ENCODE measurements around the gene NAALADL1. TPM values are rescaled to one million over a fixed set of nuclear protein-coding genes. Genes with fewer than 3 reads are reported as not detected.

The NAALADL1 gene, protein sequence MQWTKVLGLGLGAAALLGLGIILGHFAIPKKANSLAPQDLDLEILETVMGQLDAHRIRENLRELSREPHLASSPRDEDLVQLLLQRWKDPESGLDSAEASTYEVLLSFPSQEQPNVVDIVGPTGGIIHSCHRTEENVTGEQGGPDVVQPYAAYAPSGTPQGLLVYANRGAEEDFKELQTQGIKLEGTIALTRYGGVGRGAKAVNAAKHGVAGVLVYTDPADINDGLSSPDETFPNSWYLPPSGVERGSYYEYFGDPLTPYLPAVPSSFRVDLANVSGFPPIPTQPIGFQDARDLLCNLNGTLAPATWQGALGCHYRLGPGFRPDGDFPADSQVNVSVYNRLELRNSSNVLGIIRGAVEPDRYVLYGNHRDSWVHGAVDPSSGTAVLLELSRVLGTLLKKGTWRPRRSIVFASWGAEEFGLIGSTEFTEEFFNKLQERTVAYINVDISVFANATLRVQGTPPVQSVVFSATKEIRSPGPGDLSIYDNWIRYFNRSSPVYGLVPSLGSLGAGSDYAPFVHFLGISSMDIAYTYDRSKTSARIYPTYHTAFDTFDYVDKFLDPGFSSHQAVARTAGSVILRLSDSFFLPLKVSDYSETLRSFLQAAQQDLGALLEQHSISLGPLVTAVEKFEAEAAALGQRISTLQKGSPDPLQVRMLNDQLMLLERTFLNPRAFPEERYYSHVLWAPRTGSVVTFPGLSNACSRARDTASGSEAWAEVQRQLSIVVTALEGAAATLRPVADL
- total RNA-seq: 10.7 and 15.9 TPM in 2 replicates

DNA sequence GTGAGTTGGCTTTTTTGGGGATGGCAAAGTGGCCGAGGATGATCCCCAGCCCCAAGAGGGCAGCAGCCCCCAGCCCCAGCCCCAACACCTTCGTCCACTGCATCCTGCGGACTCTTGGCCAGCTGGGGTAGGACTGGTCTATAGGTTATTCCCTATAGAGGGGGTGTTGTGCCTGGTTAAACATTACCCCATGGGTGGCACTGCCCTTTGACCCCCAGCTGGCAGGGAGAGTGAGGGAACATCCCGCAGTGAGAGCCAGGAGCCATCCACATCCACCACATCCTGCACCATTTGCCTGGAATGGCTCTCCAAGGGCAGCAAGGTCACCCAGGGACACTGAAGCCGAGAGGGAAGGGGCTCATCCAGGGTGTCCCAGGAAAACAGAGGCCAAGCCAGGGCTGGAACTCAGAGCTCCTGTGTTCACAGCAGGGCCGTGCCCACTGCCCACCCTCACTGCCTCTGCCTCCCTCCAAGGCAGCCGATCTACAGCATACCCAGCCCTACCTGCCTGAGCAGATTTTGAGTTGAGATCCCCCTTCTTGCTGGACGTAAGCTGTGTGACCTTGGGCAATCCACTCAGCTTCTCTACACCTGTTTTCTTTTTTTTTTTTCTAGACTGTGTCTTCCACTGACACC, at the start of gene NAALADL1:
NAALADL1 (minus strand) TSS at position 135 of the 636 bp plus-strand sequence; CDS start at position 103, 32 bp downstream.
- no peak for DNase-seq (ENCODE audit: low read depth, low spot score)

DNA sequence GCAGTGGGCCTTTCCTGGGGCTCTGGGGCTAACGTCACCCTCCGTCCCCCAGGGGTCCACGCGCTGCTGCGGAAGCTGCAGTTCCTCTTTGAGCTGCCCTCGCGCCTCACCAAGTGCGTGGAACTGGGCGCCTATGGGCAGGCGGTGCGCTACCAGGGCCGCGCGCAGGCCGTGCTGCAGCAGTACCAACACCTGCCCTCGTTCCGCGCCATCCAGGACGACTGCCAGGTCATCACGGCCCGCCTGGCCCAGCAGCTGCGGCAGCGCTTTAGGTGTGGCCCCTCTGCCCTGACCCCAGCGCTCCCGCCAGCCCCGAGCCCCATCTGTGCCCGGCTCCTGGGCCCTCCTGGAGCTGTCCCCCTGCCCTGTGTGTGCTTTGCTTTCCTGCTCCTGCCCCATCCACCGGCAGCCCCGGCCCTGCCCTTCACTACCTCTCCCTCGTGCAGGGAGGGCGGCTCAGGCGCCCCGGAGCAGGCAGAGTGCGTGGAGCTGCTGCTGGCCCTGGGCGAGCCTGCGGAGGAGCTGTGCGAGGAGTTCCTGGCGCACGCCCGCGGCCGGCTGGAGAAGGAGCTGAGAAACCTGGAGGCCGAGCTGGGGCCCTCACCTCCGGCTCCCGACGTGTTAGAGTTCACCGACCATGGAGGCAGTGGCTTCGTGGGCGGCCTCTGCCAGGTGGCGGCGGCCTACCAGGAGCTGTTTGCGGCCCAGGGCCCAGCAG, 49.6 kb upstream of the NAALADL1 start:
- DNase-seq (ENCODE audit: low read depth, low spot score): no peak

DNA sequence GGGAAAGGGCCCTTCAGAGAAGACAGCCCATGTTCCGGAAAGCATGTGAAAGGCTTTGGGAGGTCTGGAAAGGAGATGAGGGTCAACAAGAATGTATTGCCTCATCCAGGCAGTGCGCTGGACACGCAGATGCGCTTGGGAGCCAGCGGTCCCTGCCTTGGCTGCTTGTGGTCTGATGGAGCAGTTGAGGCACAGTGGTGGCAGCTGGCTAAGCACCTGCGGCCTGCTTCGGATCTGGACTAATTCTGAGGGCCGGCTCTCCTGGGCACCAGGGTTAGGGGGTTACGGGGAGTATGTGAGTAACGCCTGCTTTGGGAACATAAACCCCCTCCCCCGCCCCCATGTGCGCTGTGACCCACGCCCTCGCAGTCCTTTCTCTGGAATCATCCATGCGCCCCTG, 48.7 kb upstream of the NAALADL1 start:
- no peak for DNase-seq (ENCODE audit: low read depth, low spot score)

DNA sequence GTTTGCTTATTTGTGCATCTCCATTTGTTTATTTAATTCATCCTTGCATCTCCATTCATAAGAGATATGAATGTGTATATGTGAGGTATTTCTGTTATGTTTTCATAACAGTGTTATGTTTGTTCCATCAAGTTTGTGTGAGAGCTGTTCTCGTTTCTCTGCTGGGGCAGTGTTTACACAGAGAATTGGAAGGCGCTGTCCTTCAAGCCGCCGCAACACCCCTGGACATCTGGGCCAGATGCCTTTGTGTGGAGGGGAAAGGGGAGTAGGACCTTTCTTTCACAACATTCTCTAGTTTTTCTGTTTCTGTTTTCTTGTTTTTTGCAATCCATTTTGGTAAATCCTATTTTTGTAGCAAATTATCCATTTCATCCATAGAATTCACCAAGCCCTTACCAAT, 46.3 kb upstream of the NAALADL1 start:
- DNase-seq (ENCODE audit: low read depth, low spot score): no peak

DNA sequence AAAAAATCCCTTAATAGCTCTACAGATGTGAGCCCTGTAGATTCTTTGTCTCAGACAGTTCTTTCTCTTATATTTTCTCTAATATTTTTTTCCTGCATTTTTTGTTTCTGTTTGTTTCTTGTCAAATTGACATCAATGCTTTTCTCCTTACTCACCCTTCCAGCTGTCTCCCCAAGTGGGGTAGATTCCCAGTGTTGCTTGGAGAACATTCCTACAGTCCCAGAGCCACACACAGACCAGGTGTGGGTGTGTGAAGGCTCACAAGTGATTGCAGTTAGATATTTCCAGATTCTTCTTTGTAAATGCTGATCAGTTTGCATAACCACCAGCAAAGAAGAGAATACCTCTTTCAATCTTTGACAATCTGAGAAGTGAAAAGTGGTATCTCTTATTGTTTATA, 45.1 kb upstream of the NAALADL1 start:
- no peak for DNase-seq (ENCODE audit: low read depth, low spot score)

DNA sequence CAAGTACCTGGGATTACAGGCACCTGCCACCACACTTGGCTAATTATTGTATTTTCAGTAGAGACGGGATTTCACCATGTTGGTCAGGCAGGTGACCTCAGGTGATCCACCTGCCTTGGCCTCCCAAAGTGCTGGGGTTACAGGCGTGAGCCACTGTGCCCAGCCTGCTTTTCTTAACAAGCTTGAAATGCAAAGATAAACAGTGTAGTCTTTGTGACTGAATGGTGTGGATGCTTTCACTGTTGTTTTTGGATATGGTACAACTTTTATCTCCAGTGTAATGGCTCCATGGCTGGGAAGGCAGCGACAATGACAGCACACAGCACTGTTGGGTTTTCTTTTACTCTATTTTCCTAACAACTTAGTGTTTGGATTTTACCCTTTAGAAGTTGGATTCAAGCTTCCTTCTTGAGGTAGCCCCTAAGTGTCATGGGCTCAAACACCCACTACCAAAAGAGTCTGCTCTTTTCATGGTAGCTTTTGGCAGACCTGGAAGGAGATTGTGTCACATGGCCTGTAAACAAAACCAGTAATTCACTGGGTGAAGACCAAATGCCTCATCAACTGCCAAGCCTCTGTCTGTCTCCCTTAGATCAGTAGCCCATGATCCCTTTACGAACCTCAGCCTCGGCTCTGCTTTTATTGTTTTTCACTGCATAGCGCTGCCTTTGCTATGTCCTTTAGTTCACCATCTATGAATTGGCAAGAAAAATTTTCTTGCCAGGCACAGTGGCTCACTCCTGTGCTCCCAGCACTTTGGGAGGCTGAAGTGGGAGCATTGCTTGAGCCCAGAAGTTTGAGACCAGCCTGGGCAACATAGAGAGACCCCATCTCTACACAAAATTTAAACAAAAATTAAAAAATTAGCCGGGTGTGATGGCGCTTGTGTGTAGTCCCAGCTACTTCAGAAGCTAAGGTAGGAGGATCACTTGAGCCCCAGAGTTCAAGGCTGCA, 44.1 kb upstream of the NAALADL1 start:
- no peak for DNase-seq (ENCODE audit: low read depth, low spot score)

DNA sequence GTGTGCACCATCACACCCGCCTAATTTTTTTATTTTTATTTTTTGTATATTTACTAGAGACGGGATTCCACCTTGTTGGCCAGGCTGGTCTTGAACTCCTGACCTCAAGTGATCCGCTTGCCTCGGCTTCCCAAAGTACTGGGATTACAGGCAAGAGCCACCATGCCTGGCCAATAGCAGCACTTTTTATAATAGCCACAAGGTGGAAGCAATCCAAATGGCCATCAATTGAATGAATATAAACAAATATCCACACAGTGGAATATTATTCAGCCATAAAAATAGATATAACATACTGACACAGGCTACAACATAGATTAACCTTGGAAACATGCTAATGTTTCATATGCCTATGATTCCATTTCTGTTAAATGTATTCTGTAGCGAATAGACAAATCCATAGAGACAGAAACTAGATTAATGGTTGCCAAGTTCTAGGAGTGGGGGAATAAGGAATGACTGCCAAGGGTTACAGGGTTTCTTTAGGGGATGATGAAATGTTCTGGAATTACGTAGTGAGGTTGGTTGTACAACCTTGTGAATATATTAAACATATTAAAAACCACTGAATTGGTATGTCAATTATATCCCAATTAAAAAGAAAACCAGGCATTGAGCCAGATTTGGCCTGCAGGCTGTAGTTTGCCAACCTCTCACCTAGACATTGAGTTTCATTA, 42.5 kb upstream of the NAALADL1 start:
- DNase-seq (ENCODE audit: low read depth, low spot score): no peak

DNA sequence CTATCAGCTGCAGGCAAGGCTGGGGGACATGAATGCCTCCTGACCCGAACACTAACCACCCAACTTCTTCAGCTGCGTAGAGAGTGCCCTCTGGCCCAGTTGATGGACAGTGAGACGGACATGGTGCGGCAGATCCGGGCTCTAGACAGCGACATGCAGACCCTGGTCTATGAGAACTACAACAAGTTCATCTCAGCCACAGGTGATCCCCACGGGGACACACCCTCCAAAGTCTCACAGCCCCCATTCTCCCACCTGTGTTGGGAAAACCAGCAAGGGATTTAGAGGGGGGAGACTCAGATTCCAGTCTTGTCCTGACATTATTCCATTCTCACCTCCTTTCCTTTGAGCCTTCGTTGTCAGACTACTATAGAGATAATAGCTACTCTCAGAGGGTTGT, 38.6 kb upstream of the NAALADL1 start:
- no peak for DNase-seq (ENCODE audit: low read depth, low spot score)

DNA sequence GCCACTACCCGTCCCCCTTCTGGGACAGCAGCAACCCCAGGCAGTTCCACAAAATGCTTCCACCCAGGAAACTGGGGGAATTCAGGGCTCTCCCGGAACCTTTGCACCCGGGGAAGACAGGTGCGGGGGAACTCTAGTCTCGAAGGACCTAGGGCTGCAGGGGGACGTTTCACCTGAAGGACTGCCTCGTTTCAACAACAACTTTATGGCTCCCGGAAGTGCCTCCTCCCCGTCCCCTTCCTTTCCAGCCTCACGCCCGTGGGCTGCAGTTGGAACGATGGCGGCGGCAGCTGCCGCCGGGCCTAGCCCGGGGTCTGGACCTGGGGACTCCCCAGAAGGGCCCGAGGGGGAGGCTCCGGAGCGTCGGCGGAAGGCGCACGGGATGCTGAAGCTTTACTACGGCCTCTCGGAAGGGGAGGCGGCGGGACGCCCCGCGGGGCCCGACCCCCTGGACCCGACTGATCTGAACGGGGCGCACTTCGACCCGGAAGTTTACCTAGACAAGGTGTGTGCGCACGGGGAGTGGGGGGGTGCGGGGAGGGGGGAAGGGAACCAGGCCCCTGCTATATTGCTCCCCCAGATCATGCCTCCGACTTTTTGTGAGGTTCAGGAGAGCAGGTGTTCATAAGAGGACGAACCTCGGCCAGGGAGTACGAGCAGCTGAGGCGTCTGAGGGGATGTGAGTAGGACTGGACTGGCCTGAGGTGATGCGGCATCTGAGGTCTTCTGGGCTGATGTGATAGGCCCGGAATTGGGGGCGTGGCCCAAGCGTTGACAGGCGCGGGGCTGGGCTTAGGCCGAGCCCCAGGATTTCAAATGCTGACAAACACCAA, 37.8 kb upstream of the NAALADL1 start, which contains the start of gene VPS51:
VPS51 (plus strand) TSS at position 241 of the 833 bp plus-strand sequence; CDS start at position 278, 37 bp downstream.
- DNase-seq (ENCODE audit: low read depth, low spot score): peak; percentile 79

DNA sequence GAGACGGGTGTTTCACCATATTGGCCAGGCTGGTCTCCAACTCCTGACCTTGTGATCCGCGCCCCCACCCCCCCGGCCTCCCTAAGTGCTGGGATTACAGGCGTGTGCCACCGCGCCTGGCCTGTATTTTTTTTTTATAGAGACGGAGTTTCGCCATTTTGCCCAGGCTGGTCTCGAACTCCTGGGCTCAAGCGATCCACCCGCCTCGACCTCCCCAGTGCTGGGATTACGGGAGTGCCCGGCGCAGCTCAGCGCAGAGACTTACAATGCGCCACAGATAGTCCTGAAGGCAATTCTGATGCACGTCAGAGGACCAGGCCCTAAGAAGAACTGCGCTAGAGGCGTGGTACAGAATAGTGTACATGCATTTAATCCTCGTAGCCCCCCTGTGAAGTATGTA, 37.1 kb upstream of the NAALADL1 start:
- no peak for DNase-seq (ENCODE audit: low read depth, low spot score)

DNA sequence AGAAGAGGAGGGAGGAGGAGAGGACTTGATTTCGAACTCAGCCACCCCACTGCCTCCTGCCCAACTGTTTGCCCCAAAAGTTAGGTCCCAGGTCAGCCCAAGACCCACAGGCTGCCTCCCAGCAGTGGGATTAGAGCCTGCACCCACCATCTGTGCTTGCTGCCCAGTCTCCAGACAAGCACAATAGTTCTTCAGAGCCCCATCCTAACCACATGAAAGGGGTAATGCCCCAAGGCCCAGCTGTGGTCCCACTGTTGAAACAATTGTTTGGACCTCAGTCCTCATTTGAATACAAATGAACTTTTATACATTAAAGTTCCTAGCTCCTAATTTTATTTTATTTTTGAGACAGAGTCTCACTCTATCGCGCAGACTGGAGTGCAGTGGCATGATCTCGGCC, 32.3 kb upstream of the NAALADL1 start:
- DNase-seq (ENCODE audit: low read depth, low spot score): no peak

DNA sequence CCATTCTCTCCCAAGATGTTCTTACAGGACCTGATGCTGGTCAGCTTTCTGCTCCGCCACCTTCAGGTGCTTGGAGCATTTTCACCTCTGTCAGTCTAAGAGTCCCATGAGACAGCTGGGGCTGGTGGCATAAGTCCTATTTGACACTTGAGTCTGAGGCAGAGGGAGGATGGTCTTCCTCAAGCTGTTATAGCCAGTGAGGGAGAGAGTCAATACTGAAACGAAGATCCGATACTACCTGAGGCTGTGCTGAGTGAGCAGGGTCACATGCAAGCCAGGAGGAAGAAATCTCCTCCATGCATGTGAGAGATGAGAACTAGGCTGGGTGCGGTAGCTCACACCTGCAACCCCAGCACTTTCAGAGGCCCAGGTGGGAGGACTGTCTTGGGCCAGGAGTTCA, 31.3 kb upstream of the NAALADL1 start:
- DNase-seq (ENCODE audit: low read depth, low spot score): no peak

DNA sequence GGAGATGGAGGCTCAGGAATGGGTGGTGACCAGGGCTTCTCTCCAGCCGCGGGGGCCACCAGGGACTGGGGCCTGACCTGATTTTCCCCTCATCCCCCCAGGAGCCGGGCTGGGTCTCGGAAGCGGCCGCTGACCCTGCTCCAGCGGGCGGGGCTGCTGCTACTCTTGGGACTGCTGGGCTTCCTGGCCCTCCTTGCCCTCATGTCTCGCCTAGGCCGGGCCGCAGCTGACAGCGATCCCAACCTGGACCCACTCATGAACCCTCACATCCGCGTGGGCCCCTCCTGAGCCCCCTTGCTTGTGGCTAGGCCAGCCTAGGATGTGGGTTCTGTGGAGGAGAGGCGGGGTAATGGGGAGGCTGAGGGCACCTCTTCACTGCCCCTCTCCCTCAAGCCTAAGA, 29.5 kb upstream of the NAALADL1 start:
- DNase-seq (ENCODE audit: low read depth, low spot score): no peak

DNA sequence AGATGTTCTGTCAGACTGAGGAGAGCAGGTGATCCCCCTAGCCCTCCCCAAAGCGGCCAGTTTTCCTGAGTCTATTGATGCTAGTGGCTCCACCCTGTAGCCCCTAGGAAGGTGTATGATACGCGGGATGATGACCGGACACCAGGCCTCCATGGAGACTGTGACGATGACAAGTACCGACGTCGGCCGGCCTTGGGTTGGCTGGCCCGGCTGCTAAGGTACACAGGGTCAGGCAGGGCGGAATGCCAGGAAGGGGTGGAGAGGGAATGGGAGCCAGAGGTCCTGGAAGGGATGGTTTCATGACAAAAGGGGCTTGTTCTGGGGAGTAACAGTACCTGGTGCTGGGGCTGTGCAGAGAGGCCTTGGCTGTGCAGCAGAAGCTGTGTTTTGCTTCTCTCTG, 28.9 kb upstream of the NAALADL1 start:
- DNase-seq (ENCODE audit: low read depth, low spot score): no peak

DNA sequence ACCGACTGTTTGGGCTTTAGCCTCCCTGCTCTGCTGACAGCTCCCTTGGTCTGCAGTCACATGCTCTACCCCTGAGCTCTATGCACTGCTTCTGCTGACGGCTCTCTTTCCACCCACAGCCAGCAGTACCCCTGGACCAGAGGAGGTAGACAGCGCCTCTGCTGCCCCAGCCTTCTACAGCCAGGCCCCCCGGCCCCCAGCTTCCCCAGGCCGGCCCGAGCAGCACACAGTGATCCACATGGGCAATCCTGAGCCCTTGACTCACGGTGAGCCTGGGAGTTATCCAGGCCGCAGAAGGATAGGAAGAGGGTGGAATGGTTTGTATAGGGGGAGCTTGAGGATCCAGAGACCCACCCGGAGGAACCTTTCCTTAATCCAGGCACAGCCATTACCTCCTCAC, 28.5 kb upstream of the NAALADL1 start:
- DNase-seq (ENCODE audit: low read depth, low spot score): no peak

DNA sequence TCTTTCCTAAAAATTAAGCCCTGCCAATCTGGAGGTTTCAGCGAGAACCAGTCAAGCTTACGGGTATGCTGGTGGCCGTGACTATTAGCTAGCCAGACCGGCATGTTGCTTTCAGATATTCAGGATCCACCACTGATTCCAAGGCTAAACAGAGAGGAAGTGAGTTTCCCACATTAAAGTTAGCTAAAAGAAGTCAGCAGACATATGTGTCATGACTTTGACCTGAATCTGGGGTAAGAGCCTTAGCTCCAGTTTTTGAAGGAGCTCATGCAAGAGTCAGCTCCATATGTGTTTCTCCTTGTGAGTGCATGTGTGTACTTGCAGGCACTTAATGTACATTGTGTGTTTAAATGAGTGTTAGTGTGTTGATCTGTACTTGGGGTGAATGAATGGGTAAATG, 27.1 kb upstream of the NAALADL1 start:
- DNase-seq (ENCODE audit: low read depth, low spot score): no peak

DNA sequence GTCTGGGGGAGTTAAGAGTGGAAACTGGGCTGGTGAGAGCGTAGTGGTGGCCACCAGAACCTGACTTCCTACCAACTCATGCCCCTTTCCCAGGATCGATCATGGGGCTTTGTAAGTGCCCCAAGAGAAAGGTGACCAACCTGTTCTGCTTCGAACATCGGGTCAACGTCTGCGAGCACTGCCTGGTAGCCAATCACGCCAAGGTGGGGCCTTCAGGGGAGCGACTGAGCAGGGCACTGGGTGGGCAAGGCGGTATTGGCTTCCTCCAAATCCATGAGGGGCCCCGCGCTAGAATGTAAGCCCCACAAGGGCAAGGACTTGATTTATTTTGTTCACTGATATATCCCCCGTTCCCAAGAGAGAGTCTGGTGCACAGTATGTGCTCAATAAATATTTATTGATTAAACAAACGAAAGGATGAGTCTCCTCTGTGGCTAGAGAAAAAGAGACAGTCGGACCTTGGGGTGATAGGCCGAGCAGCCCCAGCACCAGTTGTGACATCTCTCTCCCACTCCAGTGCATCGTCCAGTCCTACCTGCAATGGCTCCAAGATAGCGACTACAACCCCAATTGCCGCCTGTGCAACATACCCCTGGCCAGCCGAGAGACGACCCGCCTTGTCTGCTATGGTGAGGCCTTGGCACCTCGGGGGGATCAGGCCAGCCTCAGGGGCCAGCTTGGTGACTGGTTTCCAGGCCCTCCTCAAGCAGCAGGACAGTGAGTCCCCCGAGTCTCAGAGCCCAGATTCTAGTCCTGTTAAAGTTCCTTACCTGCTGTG, 26.4 kb upstream of the NAALADL1 start:
- DNase-seq (ENCODE audit: low read depth, low spot score): no peak
